ENCODE measurements around the gene ZNF219.
"Not testable (repeated sequence)": the region's sequence is repeated elsewhere in the genome, so short reads cannot be mapped to it uniquely, and the experiment has no call there.

ZNF219 gene

DNA sequence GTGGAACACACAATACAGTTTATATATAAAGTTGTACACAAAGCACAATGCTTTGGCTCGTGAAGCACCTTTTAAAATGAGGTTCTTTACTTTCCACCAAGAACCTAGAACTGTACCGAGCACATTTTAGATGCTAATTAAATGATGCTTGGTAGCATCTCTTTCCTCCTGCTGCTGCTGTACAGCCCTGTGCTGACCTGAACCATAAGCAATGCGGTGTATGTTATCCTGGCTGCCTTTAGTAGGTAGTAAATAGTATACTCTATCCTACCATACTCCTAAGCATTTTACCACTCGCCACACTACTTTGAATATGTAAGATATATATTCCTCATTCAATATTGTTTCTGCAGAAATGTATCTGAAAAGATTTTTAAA is 43.7 kb downstream of the ZNF219 start:
- Histone ChIP-seq H3K27me3 (ENCODE audit: control insufficient read depth, insufficient read depth, low read length) (no peaks in the 10 kb centered on the region), H3K27ac (ENCODE audit: low read depth, low read length) (no peak overlapping the region), H3K9ac (ENCODE audit: low read length) (no peak overlapping the region), H3K4me1 (ENCODE audit: control insufficient read depth, insufficient read depth, low read length) (no peaks in the 10 kb centered on the region), H3K4me3 (ENCODE audit: low read length) (no peak overlapping the region), H3K36me3 (ENCODE audit: control insufficient read depth, insufficient read depth, low read length) (no peaks in the 10 kb centered on the region)

DNA sequence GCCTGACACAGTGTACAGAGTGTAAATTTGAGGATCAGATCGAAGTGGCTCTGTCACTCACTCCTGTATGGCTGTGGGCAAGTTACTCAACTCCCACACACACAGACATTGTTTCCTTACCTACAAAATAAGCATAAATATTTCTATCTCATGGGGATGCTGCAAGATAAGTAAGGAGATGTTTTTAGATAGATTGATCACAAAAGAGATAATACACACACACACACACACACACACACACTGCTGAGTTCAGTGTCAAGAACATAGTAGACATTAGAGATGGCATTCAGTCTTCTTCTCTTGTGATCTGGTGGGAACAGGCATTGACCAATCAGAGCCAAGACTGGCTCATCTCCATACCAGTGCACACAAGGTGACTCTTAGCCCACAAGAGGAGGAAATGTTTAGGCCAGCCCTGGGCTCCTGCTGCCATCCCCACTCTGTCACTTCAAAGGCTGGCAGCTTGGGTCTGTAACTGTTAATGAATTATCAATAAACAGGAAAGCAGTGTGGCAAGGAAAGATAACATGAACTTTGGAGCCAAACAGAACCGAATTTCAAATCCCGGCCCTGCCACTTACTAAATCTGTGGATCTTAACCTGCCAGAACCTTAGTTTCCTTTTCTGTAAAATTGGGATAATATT is 44.2 kb downstream of the ZNF219 start:
- Histone ChIP-seq H3K27ac (ENCODE audit: low read depth, low read length) (no peak overlapping the region), H3K4me3 (ENCODE audit: low read length) (no peak overlapping the region), H3K36me3 (ENCODE audit: control insufficient read depth, insufficient read depth, low read length) (no peaks in the 10 kb centered on the region), H3K9ac (ENCODE audit: low read length) (no peak overlapping the region), H3K4me1 (ENCODE audit: control insufficient read depth, insufficient read depth, low read length) (no peaks in the 10 kb centered on the region), H3K27me3 (ENCODE audit: control insufficient read depth, insufficient read depth, low read length) (no peaks in the 10 kb centered on the region)

DNA sequence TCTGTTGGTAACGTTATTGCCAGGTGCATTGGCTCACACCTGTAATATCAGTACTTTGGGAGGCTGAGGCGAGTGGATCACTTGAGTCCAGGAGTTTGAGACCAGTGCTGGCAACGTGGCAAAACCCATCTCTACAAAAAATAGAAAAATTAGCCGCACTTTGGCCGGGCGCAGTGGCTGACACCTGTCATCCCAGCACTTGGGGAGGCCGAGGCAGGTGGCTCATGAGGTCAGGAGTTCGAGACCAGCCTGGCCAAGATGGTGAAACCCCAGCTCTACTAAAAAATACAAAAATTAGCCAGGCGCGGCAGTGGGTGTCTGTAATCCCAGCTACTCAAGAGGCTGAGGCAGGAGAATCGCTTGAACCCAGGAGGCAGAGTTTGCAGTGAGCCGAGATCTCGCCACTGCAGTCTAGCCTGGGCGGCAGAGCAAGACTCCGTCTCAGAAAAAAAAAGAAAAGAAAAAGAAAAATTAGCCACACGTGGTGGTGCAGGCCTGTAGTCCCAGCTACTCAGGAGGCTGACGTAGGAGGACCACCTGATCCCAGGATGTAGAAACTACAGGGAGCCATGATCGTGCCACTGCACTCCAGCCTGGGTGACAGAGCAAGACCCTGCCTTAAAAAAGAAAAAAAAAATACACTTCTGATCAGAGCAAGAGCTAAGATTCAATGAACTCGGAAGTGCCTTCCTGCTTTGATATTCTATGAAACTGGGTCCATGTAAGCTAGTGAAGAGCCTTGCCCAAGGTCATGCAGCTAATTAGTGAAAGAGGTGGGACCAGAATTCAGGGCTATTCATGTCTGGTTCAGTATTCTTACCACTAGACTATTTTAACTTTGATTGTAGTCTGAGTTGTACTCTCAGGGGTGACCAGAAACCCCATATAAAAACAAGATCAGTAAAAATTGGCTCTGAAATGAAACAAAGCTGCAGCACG is 45.0 kb downstream of the ZNF219 start:
- H3K36me3 ChIP-seq (ENCODE audit: control insufficient read depth, insufficient read depth, low read length): no peaks in the 10 kb centered on the region
- no peaks in the 10 kb centered on the region for H3K27me3 ChIP-seq (ENCODE audit: control insufficient read depth, insufficient read depth, low read length)
- no peak overlapping the region for H3K4me3 ChIP-seq (ENCODE audit: low read length)
- H3K27ac ChIP-seq (ENCODE audit: low read depth, low read length): no peak overlapping the region
- H3K9ac ChIP-seq (ENCODE audit: low read length): no peak overlapping the region
- H3K4me1 ChIP-seq (ENCODE audit: control insufficient read depth, insufficient read depth, low read length): no peaks in the 10 kb centered on the region

DNA sequence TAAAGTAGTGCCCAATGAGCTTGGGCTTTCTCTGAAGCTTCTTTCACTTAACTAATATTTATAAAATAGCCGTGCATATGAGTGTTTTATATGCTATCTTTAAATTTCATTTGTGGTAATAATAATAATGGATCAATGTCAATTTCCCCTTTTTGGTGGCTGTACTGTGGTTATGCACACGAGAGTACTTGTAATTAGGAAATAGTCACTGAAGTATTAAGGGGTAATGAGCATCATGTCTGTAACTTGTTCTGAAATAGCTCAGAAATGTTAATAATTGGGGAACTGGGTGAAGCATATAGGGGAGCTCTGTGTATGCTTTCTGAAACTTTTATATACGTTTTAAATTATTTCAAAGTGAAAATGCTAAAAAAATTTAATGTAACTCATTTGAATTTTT is 47.9 kb downstream of the ZNF219 start:
- H3K4me1 ChIP-seq (ENCODE audit: control insufficient read depth, insufficient read depth, low read length): no peaks in the 10 kb centered on the region
- H3K27me3 ChIP-seq (ENCODE audit: control insufficient read depth, insufficient read depth, low read length): no peaks in the 10 kb centered on the region
- H3K27ac ChIP-seq (ENCODE audit: low read depth, low read length): no peak overlapping the region
- H3K9ac ChIP-seq (ENCODE audit: low read length): no peak overlapping the region
- no peaks in the 10 kb centered on the region for H3K36me3 ChIP-seq (ENCODE audit: control insufficient read depth, insufficient read depth, low read length)
- H3K4me3 ChIP-seq (ENCODE audit: low read length): no peak overlapping the region

DNA sequence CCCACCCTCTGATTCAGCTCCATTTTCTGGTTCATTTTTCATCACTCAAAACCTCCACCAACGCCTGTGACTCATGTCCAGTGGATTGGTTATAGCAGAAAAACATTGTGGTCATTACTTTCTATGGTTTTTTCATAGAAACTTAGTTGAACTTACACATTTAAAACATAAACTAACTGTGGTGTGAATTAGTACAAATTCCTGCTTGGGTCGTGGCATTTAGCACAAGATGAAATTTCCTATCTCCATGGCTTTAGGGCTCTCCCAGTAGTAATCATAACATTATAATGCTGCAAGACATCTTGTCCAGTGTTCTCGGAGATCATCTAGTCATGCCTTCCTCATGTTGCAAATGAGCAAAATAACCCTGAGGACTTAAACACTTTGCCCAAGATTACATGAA is 49.2 kb downstream of the ZNF219 start:
- Histone ChIP-seq H3K27ac (ENCODE audit: low read depth, low read length) (no peak overlapping the region), H3K36me3 (ENCODE audit: control insufficient read depth, insufficient read depth, low read length) (no peaks in the 10 kb centered on the region), H3K4me1 (ENCODE audit: control insufficient read depth, insufficient read depth, low read length) (no peaks in the 10 kb centered on the region), H3K9ac (ENCODE audit: low read length) (no peak overlapping the region), H3K27me3 (ENCODE audit: control insufficient read depth, insufficient read depth, low read length) (no peaks in the 10 kb centered on the region), H3K4me3 (ENCODE audit: low read length) (no peak overlapping the region)

DNA sequence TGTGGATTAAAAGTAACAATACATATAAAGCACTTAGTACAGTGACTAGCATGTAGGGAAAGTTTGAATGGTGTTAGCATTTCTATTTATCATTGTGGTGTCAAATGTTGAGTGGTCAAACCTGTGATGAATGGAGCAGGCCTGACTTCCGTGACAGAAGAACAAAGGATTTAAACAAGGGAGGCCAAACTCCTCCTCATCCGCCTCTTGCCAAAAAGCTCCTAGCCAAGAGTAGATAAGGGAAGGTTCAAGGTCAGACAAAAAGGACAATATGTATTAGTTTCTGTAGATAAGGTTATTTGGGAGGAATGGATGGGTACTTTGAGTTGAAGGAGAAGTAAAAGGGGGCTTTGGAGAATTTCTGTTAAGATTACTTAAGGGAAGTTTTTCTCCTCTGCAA is 49.8 kb downstream of the ZNF219 start:
- H3K36me3 ChIP-seq (ENCODE audit: control insufficient read depth, insufficient read depth, low read length): no peaks in the 10 kb centered on the region
- no peak overlapping the region for H3K9ac ChIP-seq (ENCODE audit: low read length)
- H3K4me1 ChIP-seq (ENCODE audit: control insufficient read depth, insufficient read depth, low read length): no peaks in the 10 kb centered on the region
- H3K27ac ChIP-seq (ENCODE audit: low read depth, low read length): no peak overlapping the region
- no peak overlapping the region for H3K4me3 ChIP-seq (ENCODE audit: low read length)
- H3K27me3 ChIP-seq (ENCODE audit: control insufficient read depth, insufficient read depth, low read length): no peaks in the 10 kb centered on the region

DNA sequence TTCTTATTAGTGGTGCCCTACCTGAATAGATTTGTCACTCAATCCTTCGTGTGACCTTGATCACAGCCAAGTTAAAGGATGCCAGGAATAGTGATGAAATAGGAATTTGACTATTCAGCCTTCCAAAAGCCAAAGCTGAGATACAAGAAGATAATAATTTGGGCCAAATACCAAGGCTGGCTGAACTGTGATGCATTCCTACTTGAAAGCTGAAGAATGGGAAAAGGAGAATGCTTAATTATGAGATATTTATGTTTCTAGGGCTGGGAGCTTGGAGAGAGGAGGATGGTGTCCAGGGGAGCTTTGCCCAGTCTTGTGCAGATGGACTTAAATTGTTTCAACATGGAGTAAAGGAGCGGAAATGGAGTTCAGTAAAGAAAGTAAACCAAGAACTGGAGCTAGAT is 51.1 kb downstream of the ZNF219 start:
- no peaks in the 10 kb centered on the region for H3K4me1 ChIP-seq (ENCODE audit: control insufficient read depth, insufficient read depth, low read length)
- H3K27ac ChIP-seq (ENCODE audit: low read depth, low read length): no peak overlapping the region
- H3K9ac ChIP-seq (ENCODE audit: low read length): no peak overlapping the region
- no peaks in the 10 kb centered on the region for H3K36me3 ChIP-seq (ENCODE audit: control insufficient read depth, insufficient read depth, low read length)
- H3K4me3 ChIP-seq (ENCODE audit: low read length): no peak overlapping the region
- no peaks in the 10 kb centered on the region for H3K27me3 ChIP-seq (ENCODE audit: control insufficient read depth, insufficient read depth, low read length)

DNA sequence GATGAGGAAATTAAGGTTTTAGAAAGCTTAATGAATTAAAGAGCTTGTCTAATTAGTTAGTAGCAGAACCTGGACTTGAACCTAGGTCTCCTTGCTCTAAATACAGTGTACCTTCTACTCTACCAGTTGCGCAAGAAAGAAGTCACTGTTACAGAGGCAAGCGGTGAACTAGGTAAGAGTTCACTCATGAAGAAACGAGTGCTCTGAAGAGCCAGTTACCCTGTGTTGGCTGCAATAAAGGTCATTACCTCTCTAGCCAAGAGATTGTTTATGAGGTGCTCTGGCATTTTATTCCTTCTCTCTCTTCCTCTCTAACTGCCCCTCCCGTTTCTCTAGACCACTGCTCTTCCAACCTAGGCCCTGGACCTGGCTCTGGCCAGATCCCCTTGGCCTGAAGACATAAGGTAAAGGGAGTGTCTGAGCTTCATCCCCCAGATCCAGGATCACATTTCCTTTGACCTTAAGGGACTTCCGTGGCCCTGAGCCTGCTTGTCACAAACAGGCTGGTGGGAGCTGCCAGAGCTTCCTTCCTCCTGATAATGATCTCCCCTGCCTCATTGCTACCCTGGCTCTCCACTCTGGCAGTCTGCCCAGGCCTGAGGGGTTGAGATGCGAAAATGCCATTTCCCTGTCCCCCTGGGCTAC is 54.4 kb downstream of the ZNF219 start:
- Histone ChIP-seq H3K4me1 (ENCODE audit: control insufficient read depth, insufficient read depth, low read length) (peaks cover 10% of the 10 kb centered on the region), H3K36me3 (ENCODE audit: control insufficient read depth, insufficient read depth, low read length) (no peaks in the 10 kb centered on the region), H3K4me3 (ENCODE audit: low read length) (no peak overlapping the region), H3K27ac (ENCODE audit: low read depth, low read length) (no peak overlapping the region), H3K27me3 (ENCODE audit: control insufficient read depth, insufficient read depth, low read length) (no peaks in the 10 kb centered on the region), H3K9ac (ENCODE audit: low read length) (no peak overlapping the region)

DNA sequence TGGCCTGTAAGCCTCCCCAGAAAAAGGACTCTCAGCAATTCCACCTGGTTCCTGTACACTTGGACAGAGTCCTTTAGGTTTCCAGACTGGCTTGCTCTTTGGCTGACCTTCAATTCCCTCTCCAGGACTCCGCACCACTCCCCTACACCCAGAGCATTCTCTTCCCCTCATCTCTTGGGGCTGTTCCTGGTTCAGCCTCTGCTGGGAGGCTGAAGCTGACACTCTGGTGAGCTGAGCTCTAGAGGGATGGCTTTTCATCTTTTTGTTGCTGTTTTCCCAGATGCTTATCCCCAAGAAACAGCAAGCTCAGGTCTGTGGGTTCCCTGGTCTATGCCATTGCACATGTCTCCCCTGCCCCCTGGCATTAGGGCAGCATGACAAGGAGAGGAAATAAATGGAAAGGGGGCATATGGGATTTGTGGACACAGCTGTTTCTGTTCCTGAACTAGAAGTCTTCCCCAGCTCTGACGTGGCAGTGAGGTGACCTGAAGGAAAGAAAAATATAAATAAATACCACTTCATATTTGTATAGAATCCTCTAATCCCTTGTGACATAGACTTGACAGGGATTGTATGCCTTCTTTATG is 55.0 kb downstream of the ZNF219 start:
- no peak overlapping the region for H3K4me3 ChIP-seq (ENCODE audit: low read length)
- no peak overlapping the region for H3K27ac ChIP-seq (ENCODE audit: low read depth, low read length)
- H3K4me1 ChIP-seq (ENCODE audit: control insufficient read depth, insufficient read depth, low read length): peaks cover 14% of the 10 kb centered on the region
- no peaks in the 10 kb centered on the region for H3K36me3 ChIP-seq (ENCODE audit: control insufficient read depth, insufficient read depth, low read length)
- H3K9ac ChIP-seq (ENCODE audit: low read length): no peak overlapping the region
- H3K27me3 ChIP-seq (ENCODE audit: control insufficient read depth, insufficient read depth, low read length): no peaks in the 10 kb centered on the region

DNA sequence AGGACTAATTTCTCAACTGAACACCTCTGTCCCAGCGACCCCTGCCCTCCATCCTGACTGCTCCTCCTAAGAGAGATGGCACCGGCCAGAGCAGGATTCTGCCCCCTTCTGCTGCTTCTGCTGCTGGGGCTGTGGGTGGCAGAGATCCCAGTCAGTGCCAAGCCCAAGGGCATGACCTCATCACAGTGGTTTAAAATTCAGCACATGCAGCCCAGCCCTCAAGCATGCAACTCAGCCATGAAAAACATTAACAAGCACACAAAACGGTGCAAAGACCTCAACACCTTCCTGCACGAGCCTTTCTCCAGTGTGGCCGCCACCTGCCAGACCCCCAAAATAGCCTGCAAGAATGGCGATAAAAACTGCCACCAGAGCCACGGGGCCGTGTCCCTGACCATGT is 55.5 kb downstream of the ZNF219 start:
- Histone ChIP-seq H3K36me3 (ENCODE audit: control insufficient read depth, insufficient read depth, low read length) (no peaks in the 10 kb centered on the region), H3K4me1 (ENCODE audit: control insufficient read depth, insufficient read depth, low read length) (peaks cover 16% of the 10 kb centered on the region), H3K27ac (ENCODE audit: low read depth, low read length) (no peak overlapping the region), H3K27me3 (ENCODE audit: control insufficient read depth, insufficient read depth, low read length) (no peaks in the 10 kb centered on the region), H3K4me3 (ENCODE audit: low read length) (no peak overlapping the region), H3K9ac (ENCODE audit: low read length) (no peak overlapping the region)

DNA sequence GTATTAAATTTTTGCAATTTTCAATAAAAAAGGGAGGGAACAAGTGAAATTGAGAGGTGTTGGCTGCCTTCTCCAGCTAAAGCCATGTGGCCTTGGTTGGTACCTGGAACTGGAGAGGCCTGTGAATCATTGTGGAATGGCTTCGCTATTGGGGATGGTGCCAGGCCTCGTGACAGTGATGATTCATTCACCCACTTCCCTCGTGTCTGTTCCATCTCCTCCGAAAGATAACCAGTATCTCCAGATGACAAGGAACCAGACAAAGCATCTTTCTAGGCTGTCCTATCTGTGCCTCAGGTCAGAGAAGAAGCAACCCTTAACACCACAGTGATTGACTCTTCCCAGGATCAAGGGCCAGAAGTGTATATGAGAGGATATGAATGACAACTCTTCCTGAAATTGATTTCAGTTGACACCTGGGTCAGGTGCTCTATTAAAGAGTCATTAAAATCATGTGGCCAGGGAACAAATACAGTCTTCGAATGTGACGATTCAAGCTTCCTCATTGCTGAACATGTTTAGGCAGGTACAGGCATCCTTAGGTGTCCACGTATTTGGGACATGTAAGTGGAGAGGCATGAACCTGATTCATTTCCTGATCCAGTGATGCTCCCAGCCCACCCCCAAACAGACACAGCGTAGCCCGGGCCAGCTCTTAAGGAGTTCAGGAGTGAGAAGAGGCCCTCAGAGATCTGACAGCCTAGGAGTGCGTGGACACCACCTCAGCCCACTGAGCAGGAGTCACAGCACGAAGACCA is 56.6 kb downstream of the ZNF219 start, which contains the start of gene RNASE7:
Gene RNASE7, plus strand, starts transcription at position 687 of the 758 bp plus-strand sequence. CDS start 631 bp downstream, outside the sequence.
- no peak within 1 kb of the TSS for H3K27ac ChIP-seq (ENCODE audit: low read depth, low read length)
- no peak within 1 kb of the TSS for H3K9ac ChIP-seq (ENCODE audit: low read length)
- no peak within 1 kb of the TSS for H3K4me3 ChIP-seq (ENCODE audit: low read length)
- no peaks in the 10 kb centered on the region for H3K27me3 ChIP-seq (ENCODE audit: control insufficient read depth, insufficient read depth, low read length)
- H3K4me1 ChIP-seq (ENCODE audit: control insufficient read depth, insufficient read depth, low read length): peaks cover 16% of the 10 kb centered on the region
- H3K36me3 ChIP-seq (ENCODE audit: control insufficient read depth, insufficient read depth, low read length): no peaks in the 10 kb centered on the region

DNA sequence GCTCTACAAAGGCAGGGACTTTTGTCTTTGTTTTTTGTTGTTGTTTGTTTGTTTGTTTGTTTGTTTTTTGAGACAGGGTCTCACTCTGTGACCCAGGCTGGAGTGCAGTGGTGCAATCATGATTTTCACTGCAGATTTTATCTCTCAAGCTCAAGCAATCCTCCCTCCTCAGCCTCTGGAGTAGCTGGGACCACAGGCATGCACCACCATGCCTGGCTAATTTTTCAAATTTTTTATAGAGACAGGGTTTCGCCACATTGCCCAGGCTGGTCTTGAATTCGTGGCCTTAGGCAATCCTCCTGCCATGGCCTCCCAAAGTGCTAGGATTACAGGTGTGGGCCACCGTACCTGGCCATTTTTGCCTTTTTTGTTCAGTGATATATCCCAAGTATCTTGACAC is 57.5 kb downstream of the ZNF219 start:
- H3K4me3 ChIP-seq (ENCODE audit: low read length); H3K36me3 ChIP-seq (ENCODE audit: control insufficient read depth, insufficient read depth, low read length); H3K9ac ChIP-seq (ENCODE audit: low read length); H3K27me3 ChIP-seq (ENCODE audit: control insufficient read depth, insufficient read depth, low read length); H3K27ac ChIP-seq (ENCODE audit: low read depth, low read length): not testable (repeated sequence)
- peaks cover 16% of the 10 kb centered on the region for H3K4me1 ChIP-seq (ENCODE audit: control insufficient read depth, insufficient read depth, low read length)
